HepG2 (cell line): ENCODE measurements around the gene CEP76. TPM values are rescaled to one million over a fixed set of nuclear protein-coding genes. Genes with fewer than 3 reads are reported as not detected.

Source experiments
- ATF1 ChIP-seq: IDR thresholded peaks from 2 replicates; pipeline ENCODE4 v1.6.1; 2016; ENCODE audit warnings: mild to moderate bottlenecking, control low read depth
- ATF7-NPFF ChIP-seq: sonication (generic); formaldehyde crosslinking; IDR thresholded peaks from 2 replicates; pipeline ENCODE4 v1.8.1; 2023; ENCODE audit warnings: mild to moderate bottlenecking, low read depth, missing genetic modification reagents, moderate library complexity
- FOXO1 ChIP-seq: sonication (generic); formaldehyde crosslinking; IDR thresholded peaks from 2 replicates; pipeline ENCODE4 v1.4.0; 2020; ENCODE audit warnings: missing genetic modification reagents
- HHEX ChIP-seq: IDR thresholded peaks from 2 replicates; pipeline ENCODE4 v1.6.1; 2016; ENCODE audit warnings: control low read depth
- KAT7 ChIP-seq: IDR thresholded peaks from 2 replicates; pipeline ENCODE4 v1.6.1; 2018; ENCODE audit warnings: borderline replicate concordance, missing compliant biosample characterization
- MAFK ChIP-seq, 2 experiments: IDR thresholded peaks in 1 of 2; conservative IDR thresholded peaks in 1 of 2; 2 replicates each; pipeline ENCODE4 v1.6.1; 2011; ENCODE audit warnings: improper control_type of control experiment in 2 of 2, low read length in 2 of 2
- MLLT10 ChIP-seq: sonication (generic); formaldehyde crosslinking; IDR thresholded peaks from 2 replicates; pipeline ENCODE4 v1.4.0; 2020; ENCODE audit warnings: missing genetic modification reagents
- MXD3 ChIP-seq: IDR thresholded peaks from 2 replicates; pipeline ENCODE4 v1.6.1; 2016; ENCODE audit warnings: mild to moderate bottlenecking, missing biosample characterization, missing genetic modification reagents
- RARA ChIP-seq: IDR thresholded peaks from 2 replicates; pipeline ENCODE4 v1.6.1; 2016; ENCODE audit warnings: missing genetic modification reagents, missing compliant biosample characterization
- RXRB ChIP-seq: IDR thresholded peaks from 2 replicates; pipeline ENCODE4 v1.6.1; 2016; ENCODE audit warnings: borderline replicate concordance, missing genetic modification reagents, missing compliant biosample characterization
- SSRP1 ChIP-seq: IDR thresholded peaks from 2 replicates; pipeline ENCODE4 v1.6.1; 2016; ENCODE audit warnings: control low read depth
- ZBED4 ChIP-seq: sonication (generic); formaldehyde crosslinking; IDR thresholded peaks from 2 replicates; pipeline ENCODE4 v1.4.0; 2020; ENCODE audit warnings: missing genetic modification reagents, borderline replicate concordance
- ZKSCAN5 ChIP-seq: sonication (generic); formaldehyde crosslinking; IDR thresholded peaks from 2 replicates; pipeline ENCODE4 v1.5.1; 2020; ENCODE audit warnings: mild to moderate bottlenecking, missing genetic modification reagents
- ZNF281 ChIP-seq: sonication (generic); formaldehyde crosslinking; IDR thresholded peaks from 2 replicates; pipeline ENCODE4 v1.4.0; 2020; ENCODE audit warnings: missing genetic modification reagents, borderline replicate concordance
- ZNF546 ChIP-seq: sonication (generic); formaldehyde crosslinking; conservative IDR thresholded peaks from 2 replicates; pipeline ENCODE4 v1.8.1; 2023; ENCODE audit warnings: mild to moderate bottlenecking, missing genetic modification reagents
- ZNF792 ChIP-seq: IDR thresholded peaks from 2 replicates; pipeline ENCODE4 v1.6.1; 2016
- polyA plus RNA-seq, 8 experiments: library from polyadenylated mRNA; depleted of rRNA in 3 of 8; stranded (reverse) in 7 of 8; unstranded in 1 of 8; fragments of >200 nt; fragmentation: Illumina TruSeq in 4 of 8; extraction: Trizol in 4 of 8; gene quantifications; 2 replicates each; pipeline versions ENCODE4 v1.2.1 to v1.2.3, GENCODE V29; 2011 to 2016; ENCODE audit warnings: low read depth in 4 of 8, missing spikeins in 1 of 8, mixed read lengths in 1 of 8; ENCODE audit not compliant: insufficient read depth in 1 of 8
- total RNA-seq, 5 experiments: library from RNA; depleted of rRNA; stranded (reverse); fragments of >200 nt; fragmentation: Illumina TruSeq; extraction: Trizol; gene quantifications; 2 replicates each; pipeline ENCODE4 v1.2.3, GENCODE V29; 2016; ENCODE audit warnings: low read depth in 1 of 5
- TF ChIP-seq, protein P1 (sequence below): sonication (generic); formaldehyde crosslinking; IDR thresholded peaks from 2 replicates; pipeline ENCODE4 v1.8.0; 2022; ENCODE audit warnings: mild to moderate bottlenecking, missing genetic modification reagents; ENCODE audit not compliant: insufficient replicate concordance
- TF ChIP-seq, protein P2 (sequence below): sonication (generic); formaldehyde crosslinking; IDR thresholded peaks from 2 replicates; pipeline ENCODE4 v1.8.1; 2023; ENCODE audit warnings: mild to moderate bottlenecking, missing genetic modification reagents, borderline replicate concordance
- TF ChIP-seq, protein P3 (sequence below): sonication (generic); formaldehyde crosslinking; IDR thresholded peaks from 2 replicates; pipeline ENCODE4 v1.9.0; 2021; ENCODE audit warnings: missing genetic modification reagents, borderline replicate concordance
- TF ChIP-seq, protein P4 (sequence below): sonication (generic); formaldehyde crosslinking; IDR thresholded peaks from 2 replicates; pipeline ENCODE4 v1.5.0; 2020; ENCODE audit warnings: missing genetic modification reagents

The CEP76 gene
- total and polyA plus RNA-seq, 2 of the 13 experiments (the other 11 are each of a cell fraction or from before 2014, with no cell fraction given) = 13.9 to 15.1 TPM

DNA sequence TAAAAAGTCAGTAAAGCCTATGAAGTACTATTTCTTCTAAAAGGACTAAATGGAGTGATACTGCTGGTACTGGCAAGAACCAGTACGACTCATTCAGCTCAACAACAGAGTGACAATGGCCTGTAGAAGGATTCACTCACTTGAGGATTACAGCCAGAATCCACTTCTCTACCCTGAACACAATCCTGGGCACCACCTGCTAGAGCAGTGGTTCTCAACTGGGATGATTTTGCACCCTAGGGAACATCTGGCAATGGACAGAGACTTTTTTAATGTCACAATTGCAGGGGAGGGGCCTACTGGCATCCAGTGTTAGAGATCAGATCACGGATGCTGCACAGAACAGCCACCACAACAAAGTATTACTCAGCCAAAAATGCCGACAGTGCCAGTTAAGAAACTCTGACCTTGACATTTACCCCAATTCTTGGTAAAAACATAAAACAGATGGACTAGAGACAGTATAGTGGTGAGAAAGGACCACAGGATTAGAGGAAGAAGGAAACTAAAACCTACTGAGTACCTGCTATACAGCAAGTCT is 49.6 kb downstream of the CEP76 start (continued):
- TF ChIP-seq, protein P1, sequence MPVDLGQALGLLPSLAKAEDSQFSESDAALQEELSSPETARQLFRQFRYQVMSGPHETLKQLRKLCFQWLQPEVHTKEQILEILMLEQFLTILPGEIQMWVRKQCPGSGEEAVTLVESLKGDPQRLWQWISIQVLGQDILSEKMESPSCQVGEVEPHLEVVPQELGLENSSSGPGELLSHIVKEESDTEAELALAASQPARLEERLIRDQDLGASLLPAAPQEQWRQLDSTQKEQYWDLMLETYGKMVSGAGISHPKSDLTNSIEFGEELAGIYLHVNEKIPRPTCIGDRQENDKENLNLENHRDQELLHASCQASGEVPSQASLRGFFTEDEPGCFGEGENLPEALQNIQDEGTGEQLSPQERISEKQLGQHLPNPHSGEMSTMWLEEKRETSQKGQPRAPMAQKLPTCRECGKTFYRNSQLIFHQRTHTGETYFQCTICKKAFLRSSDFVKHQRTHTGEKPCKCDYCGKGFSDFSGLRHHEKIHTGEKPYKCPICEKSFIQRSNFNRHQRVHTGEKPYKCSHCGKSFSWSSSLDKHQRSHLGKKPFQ (CRISPR knock-in tag) = no peak
- no peak for TF ChIP-seq SSRP1 (CRISPR knock-in tag)
- TF ChIP-seq ZNF281 = no peak
- no peak for TF ChIP-seq ZNF546
- no peak for TF ChIP-seq MLLT10 (CRISPR knock-in tag)
- TF ChIP-seq MAFK (conservative IDR thresholded peaks at IDR 0.05 in 1 of 2, IDR thresholded peaks at IDR 0.05 in 1 of 2; ENCODE audit: low read length in 2 of 2) = peak; percentile 29 to 61; a peak in 3 of 4 replicates
- no peak for TF ChIP-seq HHEX (CRISPR knock-in tag)
- TF ChIP-seq ZNF792 (CRISPR knock-in tag) = no peak
- no peak for TF ChIP-seq ZKSCAN5 (CRISPR knock-in tag)
- TF ChIP-seq KAT7 (CRISPR knock-in tag) = no peak
- TF ChIP-seq, protein P2, sequence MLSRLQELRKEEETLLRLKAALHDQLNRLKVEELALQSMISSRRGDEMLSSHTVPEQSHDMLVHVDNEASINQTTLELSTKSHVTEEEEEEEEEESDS (CRISPR knock-in tag) = no peak
- TF ChIP-seq, protein P3, sequence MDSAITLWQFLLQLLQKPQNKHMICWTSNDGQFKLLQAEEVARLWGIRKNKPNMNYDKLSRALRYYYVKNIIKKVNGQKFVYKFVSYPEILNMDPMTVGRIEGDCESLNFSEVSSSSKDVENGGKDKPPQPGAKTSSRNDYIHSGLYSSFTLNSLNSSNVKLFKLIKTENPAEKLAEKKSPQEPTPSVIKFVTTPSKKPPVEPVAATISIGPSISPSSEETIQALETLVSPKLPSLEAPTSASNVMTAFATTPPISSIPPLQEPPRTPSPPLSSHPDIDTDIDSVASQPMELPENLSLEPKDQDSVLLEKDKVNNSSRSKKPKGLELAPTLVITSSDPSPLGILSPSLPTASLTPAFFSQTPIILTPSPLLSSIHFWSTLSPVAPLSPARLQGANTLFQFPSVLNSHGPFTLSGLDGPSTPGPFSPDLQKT (CRISPR knock-in tag) = no peak
- TF ChIP-seq ZBED4 (CRISPR knock-in tag) = no peak
- TF ChIP-seq MXD3 (CRISPR knock-in tag) = no peak
- no peak for TF ChIP-seq FOXO1 (CRISPR knock-in tag)
- TF ChIP-seq ATF1 (CRISPR knock-in tag) = no peak
- TF ChIP-seq, protein P4, sequence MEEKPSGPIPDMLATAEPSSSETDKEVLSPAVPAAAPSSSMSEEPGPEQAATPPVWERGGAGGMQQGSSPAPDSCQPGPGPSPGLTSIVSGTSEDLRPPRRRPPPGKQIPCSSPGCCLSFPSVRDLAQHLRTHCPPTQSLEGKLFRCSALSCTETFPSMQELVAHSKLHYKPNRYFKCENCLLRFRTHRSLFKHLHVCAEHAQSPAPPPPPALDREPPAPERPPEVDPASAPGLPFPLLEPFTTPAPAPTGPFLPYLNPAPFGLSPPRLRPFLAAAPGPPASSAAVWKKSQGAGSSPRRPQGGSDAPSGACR (CRISPR knock-in tag) = no peak
- TF ChIP-seq RXRB (CRISPR knock-in tag) = peak; percentile 63; the same call in 1 of the 2 replicates
- TF ChIP-seq ATF7-NPFF (CRISPR knock-in tag) = no peak
- 0 out of 2 replicates have a peak, but pooled peaks have one; percentile 18 for TF ChIP-seq RARA (CRISPR knock-in tag)
